Neuronal stem cell (in vitro differentiated cells): ENCODE results near the gene CRP.
"Not testable (repeated sequence)": the region's sequence is repeated elsewhere in the genome, so short reads cannot be mapped to it uniquely, and the experiment has no call there.

Source experiments
- DNase-seq: peaks from one replicate; pipeline ENCODE4 v3.0.0-alpha.2; 2013; ENCODE audit warnings: low spot score
- H2AFZ ChIP-seq: one replicate; pipeline ENCODE4 v1.6.1; 2013; ENCODE audit warnings: mild to moderate bottlenecking, low read length, inconsistent platforms
- H2AK5ac ChIP-seq: 2 replicates; pipeline ENCODE4 v1.6.1; 2013; ENCODE audit warnings: low read depth, mild to moderate bottlenecking, inconsistent platforms, low read length, moderate library complexity, mixed read lengths
- H2BK120ac ChIP-seq: 2 replicates; pipeline ENCODE4 v1.6.1; 2013; ENCODE audit warnings: low read depth, mild to moderate bottlenecking, inconsistent platforms, low read length, moderate library complexity, mixed read lengths
- H2BK12ac ChIP-seq: one replicate; pipeline ENCODE4 v1.6.1; 2013; ENCODE audit warnings: low read length, inconsistent platforms
- H2BK15ac ChIP-seq: 2 replicates; pipeline ENCODE4 v1.6.1; 2013; ENCODE audit warnings: mild to moderate bottlenecking, low read length, inconsistent platforms, mixed read lengths
- H2BK5ac ChIP-seq: one replicate; pipeline ENCODE4 v1.6.1; 2013; ENCODE audit warnings: inconsistent platforms, mild to moderate bottlenecking, low read length, moderate library complexity
- H3K14ac ChIP-seq: one replicate; pipeline ENCODE4 v1.6.1; 2013; ENCODE audit warnings: low read length, inconsistent platforms
- H3K18ac ChIP-seq: 2 replicates; pipeline ENCODE4 v1.6.1; 2013; ENCODE audit warnings: low read length, inconsistent platforms
- H3K23ac ChIP-seq: 2 replicates; pipeline ENCODE4 v1.6.1; 2013; ENCODE audit warnings: low read depth, mild to moderate bottlenecking, mixed read lengths, low read length, inconsistent platforms; ENCODE audit not compliant: poor library complexity
- H3K27ac ChIP-seq: replicated peaks from 3 replicates; pipeline ENCODE4 v1.5.1; 2013; ENCODE audit warnings: low read length, inconsistent platforms
- H3K27me3 ChIP-seq, 3 experiments: 2 replicates each; pipeline ENCODE4 v1.6.1; 2013; ENCODE audit warnings: low read length in 3 of 3, mild to moderate bottlenecking in 2 of 3, inconsistent platforms in 1 of 3, low read depth in 1 of 3, mixed read lengths in 1 of 3, moderate library complexity in 1 of 3; ENCODE audit not compliant: control insufficient read depth in 3 of 3, insufficient read depth in 3 of 3
- H3K36me3 ChIP-seq, 2 donors: replicated peaks in 1 of 2; 2 replicates each; pipeline ENCODE4 v1.6.1; 2013; ENCODE audit warnings: low read length in 2 of 2; ENCODE audit not compliant: control insufficient read depth in 2 of 2, insufficient read depth in 2 of 2
- H3K4ac ChIP-seq: 2 replicates; pipeline ENCODE4 v1.6.1; 2013; ENCODE audit warnings: inconsistent platforms, mild to moderate bottlenecking, low read length, moderate library complexity
- H3K4me1 ChIP-seq, 2 donors: 1 replicate in 1 of 2; 2 replicates in 1 of 2; pipeline ENCODE4 v1.6.1; 2013; ENCODE audit warnings: low read length in 2 of 2, low read depth in 1 of 2; ENCODE audit not compliant: control insufficient read depth in 2 of 2, insufficient read depth in 1 of 2
- H3K4me2 ChIP-seq: one replicate; pipeline ENCODE4 v1.6.1; 2013; ENCODE audit warnings: mild to moderate bottlenecking, low read length, inconsistent platforms; ENCODE audit not compliant: insufficient read depth, poor library complexity, severe bottlenecking
- H3K4me3 ChIP-seq, 2 donors: 2 replicates each; pipeline ENCODE4 v1.5.1; 2013; ENCODE audit warnings: low read length in 2 of 2, mild to moderate bottlenecking in 2 of 2, inconsistent platforms in 1 of 2, moderate library complexity in 1 of 2
- H3K79me1 ChIP-seq: one replicate; pipeline ENCODE4 v1.6.1; 2013; ENCODE audit warnings: low read depth, mild to moderate bottlenecking, inconsistent platforms, low read length, moderate library complexity
- H3K9ac ChIP-seq: one replicate; pipeline ENCODE4 v1.6.1; 2013; ENCODE audit warnings: mild to moderate bottlenecking, low read depth, low read length, inconsistent platforms; ENCODE audit not compliant: poor library complexity
- H3K9me3 ChIP-seq, 2 donors: replicated peaks in 1 of 2; 2 replicates each; pipeline versions ENCODE3 to v1.6.1; 2013; ENCODE audit warnings: low read length in 2 of 2, mild to moderate bottlenecking in 2 of 2, inconsistent platforms in 1 of 2, low read depth in 1 of 2, mixed read lengths in 1 of 2, moderate library complexity in 1 of 2; ENCODE audit not compliant: control insufficient read depth in 2 of 2, insufficient read depth in 1 of 2
- H4K8ac ChIP-seq: one replicate; pipeline ENCODE4 v1.6.1; 2013; ENCODE audit warnings: low read depth, mild to moderate bottlenecking, inconsistent platforms, low read length, moderate library complexity
- H4K91ac ChIP-seq: one replicate; pipeline ENCODE4 v1.6.1; 2013; ENCODE audit warnings: low read length, low read depth, mild to moderate bottlenecking, inconsistent platforms; ENCODE audit not compliant: poor library complexity
- WGBS, 2 donors: extraction: QIAGEN DNeasy Blood & Tissue Kit; methylation state at CpG; one replicate each; pipeline ENCODE4 v1.1.7; 2013; ENCODE audit warnings: missing lambda C conversion rate in 2 of 2, mixed read lengths in 1 of 2; ENCODE audit not compliant: insufficient read length in 2 of 2, insufficient replicate concordance in 1 of 2; ENCODE audit errors: extremely low coverage in 2 of 2; 5-methylcytosine and 5-hydroxymethylcytosine counted together

CRP gene

DNA sequence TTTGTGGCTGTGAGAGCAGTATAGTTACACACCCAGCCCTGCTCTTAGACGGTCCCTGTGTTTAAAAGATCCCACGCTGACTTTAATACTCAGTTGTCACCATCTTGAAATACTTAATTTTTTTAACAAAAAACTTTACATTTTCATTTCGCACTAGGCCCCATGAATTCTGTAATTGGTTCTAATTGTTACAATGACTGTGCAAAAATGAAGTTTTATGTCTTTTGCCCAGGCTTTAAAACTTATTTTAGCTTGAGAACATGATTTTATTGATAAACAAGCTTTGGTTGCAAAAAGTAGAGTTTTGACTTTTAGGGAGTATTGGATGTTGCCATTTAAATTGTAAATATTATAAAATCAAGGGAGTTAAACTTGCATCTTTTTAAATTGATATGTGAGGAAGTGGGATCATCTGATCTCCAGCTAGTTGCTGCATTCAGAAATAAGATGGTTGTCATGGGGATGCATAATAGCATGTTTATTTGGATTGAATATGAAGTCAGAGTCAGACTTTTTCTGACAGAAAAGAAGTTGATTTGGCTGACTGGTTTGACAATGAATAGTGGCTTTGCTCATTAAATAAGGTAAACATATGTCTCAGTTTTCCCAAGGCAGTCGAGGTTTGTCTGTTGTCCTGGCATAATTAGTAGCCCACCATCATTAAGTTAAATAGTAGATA, 23.0 kb upstream of the CRP start:
- no peak overlapping the region for H2BK15ac ChIP-seq
- DNase-seq, result no peak
- H3K9me3 ChIP-seq, result no peaks in the 10 kb centered on the region
- no peaks in the 10 kb centered on the region for H3K36me3 ChIP-seq
- no peak overlapping the region for H3K18ac ChIP-seq
- H2BK120ac ChIP-seq, result no peak overlapping the region
- H2AK5ac ChIP-seq, result no peak overlapping the region
- H2AFZ ChIP-seq, result no peak overlapping the region
- no peak overlapping the region for H2BK5ac ChIP-seq
- no peak overlapping the region for H4K91ac ChIP-seq
- H3K4ac ChIP-seq, result no peak overlapping the region
- H3K27ac ChIP-seq, result no peak overlapping the region
- H3K9ac ChIP-seq, result no peak overlapping the region
- no peak overlapping the region for H2BK12ac ChIP-seq
- no peak overlapping the region for H3K4me3 ChIP-seq
- no peak overlapping the region for H3K23ac ChIP-seq
- H3K4me1 ChIP-seq, result no peaks in the 10 kb centered on the region
- WGBS, 2 donors, result no CpG with 5 or more reads among the region's 4 CpGs
- H3K14ac ChIP-seq, result no peak overlapping the region
- H3K4me2 ChIP-seq, result no peak overlapping the region
- H3K27me3 ChIP-seq, result no peaks in the 10 kb centered on the region
- H3K79me1 ChIP-seq, result no peaks in the 10 kb centered on the region
- no peak overlapping the region for H4K8ac ChIP-seq

DNA sequence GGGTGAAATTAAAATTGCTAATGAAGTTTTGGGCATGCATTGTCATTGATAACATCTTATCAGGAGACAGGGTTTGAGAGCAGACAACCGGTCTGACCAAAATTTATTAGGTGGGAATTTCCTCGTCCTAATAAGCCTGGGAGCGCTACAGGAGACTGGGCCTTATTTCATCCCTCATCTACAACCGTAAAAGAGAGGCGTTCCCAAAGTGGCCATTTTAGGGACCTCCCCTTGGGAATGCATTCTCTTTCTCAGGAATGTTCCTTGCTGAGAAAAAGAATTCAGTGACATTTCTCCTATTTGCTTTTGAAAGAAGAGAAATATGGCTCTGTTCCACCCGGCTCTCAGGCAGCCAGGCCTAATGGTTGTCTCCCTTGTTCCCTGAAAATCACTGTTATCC, 8.8 kb upstream of the CRP start:
- not testable (repeated sequence) for H2AK5ac ChIP-seq
- no CpG with 5 or more reads among the region's 6 CpGs for WGBS, 2 donors

DNA sequence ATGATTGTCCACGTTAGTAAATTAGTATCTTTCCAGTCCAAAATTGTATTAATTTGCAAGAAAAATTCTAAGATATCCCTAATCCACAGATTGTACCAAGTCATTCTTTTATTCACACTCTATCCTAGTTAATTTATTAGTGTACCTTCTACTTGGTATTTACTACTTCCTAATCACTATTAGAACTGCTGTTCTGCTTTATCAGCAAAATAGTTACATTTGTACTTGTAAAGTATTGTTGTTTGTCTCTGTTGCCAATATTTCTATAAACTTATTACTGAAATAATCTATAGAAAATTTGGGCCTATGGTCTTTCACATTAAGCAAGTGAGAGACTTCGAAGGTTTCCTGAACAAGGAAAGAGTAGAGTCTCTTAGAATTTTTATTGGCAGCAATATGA, 5.6 kb upstream of the CRP start:
- Histone ChIP-seq H3K4me1 (no peaks in the 10 kb centered on the region), H3K27ac (no peak overlapping the region), H3K23ac (no peak overlapping the region), H4K8ac (no peak overlapping the region), H3K9ac (no peak overlapping the region), H3K18ac (no peak overlapping the region), H3K4me2 (no peak overlapping the region), H3K4me3 (no peak overlapping the region), H2AFZ (no peak overlapping the region), H2BK5ac (no peak overlapping the region), H3K4ac (no peak overlapping the region), H3K79me1 (no peaks in the 10 kb centered on the region), H3K27me3 (no peaks in the 10 kb centered on the region), H4K91ac (no peak overlapping the region), H3K14ac (no peak overlapping the region), H2BK15ac (no peak overlapping the region), H2BK120ac (no peak overlapping the region), H3K9me3 (peaks cover 0 to 11% of the 10 kb centered on the region in 2 donors), H2BK12ac (no peak overlapping the region), H3K36me3 (no peaks in the 10 kb centered on the region), H2AK5ac (no peak overlapping the region)
- DNase-seq, result no peak
- WGBS, 2 donors, result no CpG with 5 or more reads among the region's 2 CpGs

More for the DNA sequence above, 8.8 kb upstream of the CRP start:
- not testable (repeated sequence) for H3K18ac ChIP-seq, H3K14ac ChIP-seq, H3K23ac ChIP-seq, H4K8ac ChIP-seq, H3K27me3 ChIP-seq, H3K36me3 ChIP-seq, DNase-seq, H3K27ac ChIP-seq, H2BK5ac ChIP-seq, H2BK12ac ChIP-seq, H2BK120ac ChIP-seq, H3K4me3 ChIP-seq, H3K4me2 ChIP-seq, H2BK15ac ChIP-seq, H3K4me1 ChIP-seq, H3K4ac ChIP-seq, H2AFZ ChIP-seq, H4K91ac ChIP-seq, H3K9ac ChIP-seq, H3K9me3 ChIP-seq, H3K79me1 ChIP-seq

DNA sequence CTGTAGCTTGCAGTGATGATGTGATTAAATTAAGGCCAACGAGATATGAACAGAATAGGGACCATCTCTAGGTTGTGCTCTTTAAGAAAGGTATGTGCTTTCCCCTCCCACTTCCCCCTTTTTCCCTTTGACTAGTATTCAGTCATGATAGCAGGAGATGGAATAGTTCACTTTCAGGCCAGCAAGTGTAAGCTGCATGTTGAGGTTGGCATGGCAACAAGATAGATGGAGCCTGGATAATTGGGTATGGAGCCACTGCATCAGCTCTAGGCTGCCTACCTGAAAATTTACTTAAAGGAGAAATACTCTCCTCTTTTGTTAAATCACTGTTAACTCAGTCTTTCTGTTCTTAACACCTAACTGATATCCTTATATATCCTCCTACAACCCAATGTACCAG, 1.5 kb upstream of the CRP start:
- Histone ChIP-seq H3K4me1 (no peaks in the 10 kb centered on the region), H3K4me3 (no peak overlapping the region), H3K79me1 (no peaks in the 10 kb centered on the region), H2AK5ac (no peak overlapping the region), H3K36me3 (no peaks in the 10 kb centered on the region), H4K91ac (no peak overlapping the region), H2BK5ac (no peak overlapping the region), H3K27me3 (no peaks in the 10 kb centered on the region), H3K9me3 (peaks cover 0 to 9% of the 10 kb centered on the region in 2 donors), H3K14ac (no peak overlapping the region), H2AFZ (no peak overlapping the region), H3K27ac (no peak overlapping the region), H3K4me2 (no peak overlapping the region), H2BK15ac (no peak overlapping the region), H3K4ac (no peak overlapping the region), H3K23ac (no peak overlapping the region), H3K9ac (no peak overlapping the region), H3K18ac (no peak overlapping the region), H2BK12ac (no peak overlapping the region), H4K8ac (no peak overlapping the region), H2BK120ac (no peak overlapping the region)
- no peak for DNase-seq
- WGBS, 2 donors, result no CpG with 5 or more reads among the region's 1 CpG
